Progenitor cell of endocrine pancreas (in vitro differentiated cells): ENCODE measurements around the gene KIF21B. TPM values are rescaled to one million over a fixed set of nuclear protein-coding genes. Genes with fewer than 3 reads are reported as not detected.

Source experiments
- DNase-seq: peaks from one replicate; pipeline ENCODE4 v3.0.0; 2021; ENCODE audit warnings: low spot score; ENCODE audit not compliant: unreplicated experiment
- H3K27ac Mint-ChIP-seq: 2 replicates; pipeline ENCODE4 v1.8.0; 2021; ENCODE audit warnings: mild to moderate bottlenecking, moderate library complexity, mixed read lengths
- H3K27me3 Mint-ChIP-seq: 2 replicates; pipeline ENCODE4 v1.8.0; 2021; ENCODE audit warnings: mixed read lengths
- H3K36me3 Mint-ChIP-seq: 2 replicates; pipeline ENCODE4 v1.8.0; 2022; ENCODE audit warnings: mixed read lengths; ENCODE audit not compliant: insufficient read depth
- H3K4me1 Mint-ChIP-seq: 2 replicates; pipeline ENCODE4 v1.8.0; 2021; ENCODE audit warnings: low read depth, mixed read lengths
- H3K4me3 Mint-ChIP-seq: 2 replicates; pipeline ENCODE4 v1.8.0; 2021; ENCODE audit warnings: low read depth, mild to moderate bottlenecking, moderate library complexity, mixed read lengths
- H3K9me3 Mint-ChIP-seq: 2 replicates; pipeline ENCODE4 v1.8.0; 2021; ENCODE audit warnings: low read depth, mixed read lengths
- total RNA-seq: library from RNA; stranded (reverse); gene quantifications from 2 replicates; pipeline ENCODE4 v1.2.1, GENCODE V29; 2021
- TF ChIP-seq, protein P1 (sequence below): fragments of 200-600 bp; sonication (generic); IDR thresholded peaks from one replicate; pipeline ENCODE4 v1.5.0; 2021; ENCODE audit warnings: antibody characterized with exemption, mild to moderate bottlenecking; ENCODE audit not compliant: unreplicated experiment

KIF21B gene
- total RNA-seq, 1 donor from 2014 or later, result 11.4 TPM

DNA sequence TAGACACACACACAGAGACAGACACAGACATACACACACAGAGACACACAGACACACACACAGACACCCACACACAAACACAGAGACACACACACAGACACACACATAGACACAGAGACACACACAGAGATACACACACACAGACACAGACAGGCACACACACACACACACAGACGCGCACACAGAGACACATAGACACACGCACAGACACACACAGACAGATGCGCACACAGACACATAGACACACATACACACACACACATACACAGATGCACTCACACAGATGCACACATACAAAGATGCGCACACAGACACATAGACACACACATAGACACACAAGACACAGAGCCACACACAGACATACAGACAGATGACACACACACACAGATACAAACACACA lies 16.0 kb downstream of the KIF21B start:
- Mint-ChIP-seq H3K36me3 (no peaks in the 10 kb centered on the region), H3K9me3 (no peaks in the 10 kb centered on the region), H3K4me3 (no peak overlapping the region), H3K27me3 (no peaks in the 10 kb centered on the region), H3K4me1 (no peaks in the 10 kb centered on the region), H3K27ac (no peak overlapping the region)
- DNase-seq, result no peak
- TF ChIP-seq, protein P1, sequence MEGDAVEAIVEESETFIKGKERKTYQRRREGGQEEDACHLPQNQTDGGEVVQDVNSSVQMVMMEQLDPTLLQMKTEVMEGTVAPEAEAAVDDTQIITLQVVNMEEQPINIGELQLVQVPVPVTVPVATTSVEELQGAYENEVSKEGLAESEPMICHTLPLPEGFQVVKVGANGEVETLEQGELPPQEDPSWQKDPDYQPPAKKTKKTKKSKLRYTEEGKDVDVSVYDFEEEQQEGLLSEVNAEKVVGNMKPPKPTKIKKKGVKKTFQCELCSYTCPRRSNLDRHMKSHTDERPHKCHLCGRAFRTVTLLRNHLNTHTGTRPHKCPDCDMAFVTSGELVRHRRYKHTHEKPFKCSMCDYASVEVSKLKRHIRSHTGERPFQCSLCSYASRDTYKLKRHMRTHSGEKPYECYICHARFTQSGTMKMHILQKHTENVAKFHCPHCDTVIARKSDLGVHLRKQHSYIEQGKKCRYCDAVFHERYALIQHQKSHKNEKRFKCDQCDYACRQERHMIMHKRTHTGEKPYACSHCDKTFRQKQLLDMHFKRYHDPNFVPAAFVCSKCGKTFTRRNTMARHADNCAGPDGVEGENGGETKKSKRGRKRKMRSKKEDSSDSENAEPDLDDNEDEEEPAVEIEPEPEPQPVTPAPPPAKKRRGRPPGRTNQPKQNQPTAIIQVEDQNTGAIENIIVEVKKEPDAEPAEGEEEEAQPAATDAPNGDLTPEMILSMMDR, result no peak

DNA sequence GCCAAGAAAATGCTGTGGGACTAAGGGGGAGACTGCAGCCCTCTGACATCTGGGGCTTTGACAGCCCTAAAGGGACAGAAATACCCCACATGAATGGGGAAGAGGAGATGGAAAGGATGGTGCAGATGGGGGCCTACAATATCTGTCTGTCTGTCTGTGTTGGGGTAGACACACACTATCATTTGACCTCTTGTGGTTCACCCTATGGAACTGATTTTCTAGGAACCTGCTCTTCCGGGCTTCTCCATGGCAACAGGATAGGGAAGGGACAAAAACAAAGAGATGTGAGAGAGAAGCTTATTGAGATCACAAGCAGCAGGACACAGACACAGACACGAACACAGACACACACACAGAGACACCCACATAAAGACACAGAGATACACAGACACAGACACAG lies 17.1 kb downstream of the KIF21B start:
- no peak overlapping the region for H3K4me3 Mint-ChIP-seq
- no peak for DNase-seq
- TF ChIP-seq, protein P1, result no peak
- H3K36me3 Mint-ChIP-seq, result peaks cover 2% of the 10 kb centered on the region
- no peaks in the 10 kb centered on the region for H3K27me3 Mint-ChIP-seq
- no peaks in the 10 kb centered on the region for H3K4me1 Mint-ChIP-seq
- H3K27ac Mint-ChIP-seq, result no peak overlapping the region
- H3K9me3 Mint-ChIP-seq, result no peaks in the 10 kb centered on the region

DNA sequence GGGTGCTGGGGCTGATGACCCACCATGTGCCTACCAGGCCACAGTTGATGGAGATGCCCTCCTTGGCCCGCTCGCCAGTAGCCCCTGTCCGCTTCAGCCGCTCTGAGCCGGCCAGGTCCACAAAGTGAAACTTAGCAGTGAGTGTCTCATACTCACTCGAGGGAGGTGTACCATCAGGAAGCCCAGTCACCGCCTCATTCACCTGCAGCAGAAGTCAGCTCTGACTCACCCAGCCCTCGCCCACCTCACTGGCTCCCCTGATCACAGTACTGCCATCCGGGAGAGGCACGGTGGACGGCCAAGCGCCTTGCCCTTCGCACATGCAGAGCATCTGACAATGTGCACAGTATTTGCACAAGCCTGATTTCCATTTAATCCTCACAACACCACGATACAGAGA lies 18.8 kb downstream of the KIF21B start:
- H3K27ac Mint-ChIP-seq, result no peak overlapping the region
- DNase-seq, result no peak
- TF ChIP-seq, protein P1, result no peak
- H3K36me3 Mint-ChIP-seq, result peaks cover 2% of the 10 kb centered on the region
- no peaks in the 10 kb centered on the region for H3K27me3 Mint-ChIP-seq
- H3K4me3 Mint-ChIP-seq, result no peak overlapping the region
- H3K4me1 Mint-ChIP-seq, result no peaks in the 10 kb centered on the region
- no peaks in the 10 kb centered on the region for H3K9me3 Mint-ChIP-seq

DNA sequence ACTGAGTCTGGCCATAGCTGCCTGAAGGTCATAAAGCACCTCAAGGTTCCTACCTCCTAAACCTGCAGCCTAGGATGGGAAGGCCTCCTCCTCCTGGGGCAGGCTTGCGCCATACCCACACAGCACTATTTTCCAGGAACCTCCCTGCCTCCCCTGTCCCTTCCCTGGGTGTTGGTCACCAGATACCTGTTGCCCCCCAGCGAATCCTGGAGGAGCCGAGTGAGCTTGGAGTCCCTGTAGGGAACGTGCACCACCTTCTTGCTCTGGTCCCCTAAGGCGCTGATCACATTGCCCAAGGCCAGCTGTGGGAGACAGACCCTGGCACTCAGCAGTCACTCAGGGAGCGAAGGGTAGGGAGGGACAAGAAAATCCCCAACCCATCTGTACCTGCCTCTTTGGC lies 19.4 kb downstream of the KIF21B start:
- Mint-ChIP-seq H3K27ac (no peak overlapping the region), H3K9me3 (no peaks in the 10 kb centered on the region), H3K27me3 (no peaks in the 10 kb centered on the region), H3K4me1 (no peaks in the 10 kb centered on the region), H3K4me3 (no peak overlapping the region), H3K36me3 (peaks cover 6% of the 10 kb centered on the region)
- no peak for DNase-seq
- TF ChIP-seq, protein P1, result no peak

DNA sequence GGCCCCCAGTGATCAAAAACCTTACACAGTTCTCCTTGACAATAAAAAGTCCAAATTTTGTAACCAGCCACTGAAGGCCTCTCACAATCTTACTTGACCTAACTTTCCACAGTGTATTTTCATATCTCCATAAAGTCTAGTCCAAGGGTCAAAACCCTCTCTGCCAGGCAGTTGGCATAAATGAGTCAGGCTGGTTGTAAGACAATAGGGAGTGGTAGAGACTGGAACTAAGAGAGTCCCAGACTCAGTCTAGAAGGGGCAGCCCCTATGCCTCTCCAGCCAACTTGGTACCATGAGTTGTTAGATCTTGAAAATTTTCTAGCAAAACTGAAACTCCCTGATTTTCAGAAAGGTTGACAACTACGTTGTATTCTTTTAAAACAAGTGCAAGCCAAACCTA lies 21.0 kb downstream of the KIF21B start:
- H3K27me3 Mint-ChIP-seq, result no peaks in the 10 kb centered on the region
- TF ChIP-seq, protein P1, result no peak

DNA sequence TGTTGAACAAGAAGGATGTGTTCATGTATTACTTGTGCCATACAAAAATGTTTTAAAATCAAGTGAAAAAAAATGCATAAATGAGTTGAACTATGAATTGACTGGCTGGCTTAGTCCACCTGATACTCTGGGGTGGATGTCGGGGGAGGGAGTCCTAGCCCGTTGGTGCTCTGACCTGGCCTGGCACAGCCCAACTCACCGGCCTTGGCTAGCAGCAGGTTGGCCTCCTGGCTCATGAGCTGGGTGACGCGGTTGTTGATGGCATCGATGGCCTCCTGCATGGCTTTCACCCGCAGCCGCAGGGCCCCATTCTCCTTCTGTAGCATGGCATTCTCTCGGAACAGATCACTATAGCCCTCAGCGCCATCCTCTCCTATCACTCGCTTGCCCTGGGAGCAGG lies 21.6 kb downstream of the KIF21B start:
- no peak overlapping the region for H3K27ac Mint-ChIP-seq
- DNase-seq, result no peak
- no peak overlapping the region for H3K4me3 Mint-ChIP-seq
- H3K4me1 Mint-ChIP-seq, result no peaks in the 10 kb centered on the region
- no peaks in the 10 kb centered on the region for H3K9me3 Mint-ChIP-seq
- peaks cover 11% of the 10 kb centered on the region for H3K36me3 Mint-ChIP-seq
- no peaks in the 10 kb centered on the region for H3K27me3 Mint-ChIP-seq
- TF ChIP-seq, protein P1, result no peak

More for the DNA sequence above, 21.0 kb downstream of the KIF21B start:
- Mint-ChIP-seq H3K4me1 (no peaks in the 10 kb centered on the region), H3K9me3 (no peaks in the 10 kb centered on the region), H3K36me3 (peaks cover 11% of the 10 kb centered on the region), H3K4me3 (no peak overlapping the region), H3K27ac (no peak overlapping the region)
- no peak for DNase-seq
